Astrocyte of the cerebellum (primary cell): ENCODE measurements around the gene DNAAF8.

Experiments
- DNase-seq: peaks from one replicate; pipeline ENCODE4 v3.0.0-alpha.2; 2011; ENCODE audit warnings: low read depth
- H3K4me3 ChIP-seq: 2 replicates; pipeline ENCODE4 v1.5.1; 2011; ENCODE audit warnings: mild to moderate bottlenecking, low read depth, low read length, moderate library complexity
- CTCF ChIP-seq: IDR thresholded peaks from 2 replicates; pipeline ENCODE4 v1.5.1; 2012; ENCODE audit warnings: low read length, low read depth, moderate library complexity, mild to moderate bottlenecking; ENCODE audit errors: missing control alignments
- in situ Hi-C: cut with HindIII; loops from 2 replicates; pipeline ENCODE4 v1.10.0; 2017; ENCODE audit warnings: low sequenced_read_pairs

Gene DNAAF8

GRCh38 chr16:4704913-4705312 is 29.4 kb upstream of the DNAAF8 start:
- DNase-seq: no peak
- TF ChIP-seq CTCF: no peak
- in situ Hi-C loops: no loop called here
- no peak overlapping the region for H3K4me3 ChIP-seq

- TF ChIP-seq CTCF: no peak
- in situ Hi-C loops: no loop called here
- H3K4me3 ChIP-seq: no peak overlapping the region
- DNase-seq: no peak
Observed at GRCh38 chr16:4706871-4707270, 27.5 kb upstream of the DNAAF8 start.

GRCh38 chr16:4709481-4709880 is 24.9 kb upstream of the DNAAF8 start:
- no peak for TF ChIP-seq CTCF
- no peak overlapping the region for H3K4me3 ChIP-seq
- in situ Hi-C loops: no loop called here
- no peak for DNase-seq

GRCh38 chr16:4713663-4714501 is 20.5 kb upstream of the DNAAF8 start:
- no peak for TF ChIP-seq CTCF
- H3K4me3 ChIP-seq: no peak overlapping the region
- no peak for DNase-seq
- in situ Hi-C loops: no loop called here

GRCh38 chr16:4714996-4715395 is 19.3 kb upstream of the DNAAF8 start:
- H3K4me3 ChIP-seq: no peak overlapping the region
- TF ChIP-seq CTCF: no peak
- DNase-seq: no peak
- in situ Hi-C loops: no loop called here

GRCh38 chr16:4718466-4718865 is 15.9 kb upstream of the DNAAF8 start:
- in situ Hi-C loops: no loop called here
- H3K4me3 ChIP-seq: no peak overlapping the region
- no peak for TF ChIP-seq CTCF
- no peak for DNase-seq
